Neuron (in vitro differentiated cells): ENCODE data around the gene CDKN2AIPNL.
"Not testable (repeated sequence)": the region's sequence is repeated elsewhere in the genome, so short reads cannot be mapped to it uniquely, and the experiment has no call there.

Experiments
- H2AFZ ChIP-seq: one replicate; pipeline ENCODE4 v1.6.1; 2013; ENCODE audit warnings: low read depth, mild to moderate bottlenecking, inconsistent platforms, low read length, moderate library complexity
- H3K27me3 ChIP-seq: one replicate; pipeline ENCODE4 v1.6.1; 2013; ENCODE audit warnings: low read length; ENCODE audit not compliant: insufficient read depth
- H3K36me3 ChIP-seq: one replicate; pipeline ENCODE4 v1.6.1; 2013; ENCODE audit warnings: low read length; ENCODE audit not compliant: insufficient read depth
- H3K4me1 ChIP-seq: one replicate; pipeline ENCODE4 v1.6.1; 2013; ENCODE audit warnings: low read length; ENCODE audit not compliant: insufficient read depth
- H3K4me3 ChIP-seq: 2 replicates; pipeline ENCODE4 v1.5.1; 2013; ENCODE audit warnings: mild to moderate bottlenecking, low read length, moderate library complexity
- H3K9me3 ChIP-seq: one replicate; pipeline ENCODE4 v1.6.1; 2013; ENCODE audit warnings: low read length

CDKN2AIPNL gene

GRCh38 chr5:134410822-134411221 is 859 bp downstream of the CDKN2AIPNL start:
- H3K27me3 ChIP-seq = no peaks in the 10 kb centered on the region
- no peaks in the 10 kb centered on the region for H3K9me3 ChIP-seq
- no peak overlapping the region for H2AFZ ChIP-seq
- peaks cover 12% of the 10 kb centered on the region for H3K4me1 ChIP-seq
- H3K4me3 ChIP-seq = peak overlapping the region; percentile 71
- peaks cover 17% of the 10 kb centered on the region for H3K36me3 ChIP-seq

- peaks cover 18% of the 10 kb centered on the region for H3K36me3 ChIP-seq
- peaks cover 12% of the 10 kb centered on the region for H3K4me1 ChIP-seq
- H3K27me3 ChIP-seq = no peaks in the 10 kb centered on the region
- H3K9me3 ChIP-seq = no peaks in the 10 kb centered on the region
- no peak overlapping the region for H3K4me3 ChIP-seq
- no peak overlapping the region for H2AFZ ChIP-seq
These were observed 2.4 kb downstream of the CDKN2AIPNL start for GRCh38 chr5:134409321-134409720.

- H3K4me3 ChIP-seq = no peak overlapping the region
- peaks cover 22% of the 10 kb centered on the region for H3K36me3 ChIP-seq
- H3K4me1 ChIP-seq = peaks cover 10% of the 10 kb centered on the region
- H2AFZ ChIP-seq = no peak overlapping the region
- no peaks in the 10 kb centered on the region for H3K9me3 ChIP-seq
- no peaks in the 10 kb centered on the region for H3K27me3 ChIP-seq
These were observed 5.3 kb downstream of the CDKN2AIPNL start for GRCh38 chr5:134406390-134406789.

- no peaks in the 10 kb centered on the region for H3K27me3 ChIP-seq
- no peaks in the 10 kb centered on the region for H3K9me3 ChIP-seq
- H3K4me1 ChIP-seq = no peaks in the 10 kb centered on the region
- no peak overlapping the region for H3K4me3 ChIP-seq
- peaks cover 24% of the 10 kb centered on the region for H3K36me3 ChIP-seq
- H2AFZ ChIP-seq = no peak overlapping the region
These were observed 7.7 kb downstream of the CDKN2AIPNL start for GRCh38 chr5:134403951-134404350.

GRCh38 chr5:134398609-134399155 is 13.0 kb downstream of the CDKN2AIPNL start:
- Histone ChIP-seq H3K4me1 (no peaks in the 10 kb centered on the region), H3K4me3 (no peak overlapping the region), H3K27me3 (no peaks in the 10 kb centered on the region), H2AFZ (no peak overlapping the region), H3K9me3 (no peaks in the 10 kb centered on the region), H3K36me3 (peaks cover 49% of the 10 kb centered on the region)

GRCh38 chr5:134397196-134397595 is 14.5 kb downstream of the CDKN2AIPNL start:
- Histone ChIP-seq H3K9me3 (no peaks in the 10 kb centered on the region), H3K4me3 (no peak overlapping the region), H3K4me1 (no peaks in the 10 kb centered on the region), H3K27me3 (no peaks in the 10 kb centered on the region), H2AFZ (no peak overlapping the region), H3K36me3 (peaks cover 64% of the 10 kb centered on the region)

- peaks cover 67% of the 10 kb centered on the region for H3K36me3 ChIP-seq
- no peak overlapping the region for H3K4me3 ChIP-seq
- no peaks in the 10 kb centered on the region for H3K27me3 ChIP-seq
These were observed 15.4 kb downstream of the CDKN2AIPNL start for GRCh38 chr5:134396274-134396673.

GRCh38 chr5:134394932-134395331 is 16.7 kb downstream of the CDKN2AIPNL start:
- Histone ChIP-seq H3K4me3 (no peak overlapping the region), H2AFZ (no peak overlapping the region), H3K9me3 (no peaks in the 10 kb centered on the region), H3K36me3 (peaks cover 80% of the 10 kb centered on the region), H3K27me3 (no peaks in the 10 kb centered on the region), H3K4me1 (no peaks in the 10 kb centered on the region)

More at GRCh38 chr5:134396274-134396673, 15.4 kb downstream of the CDKN2AIPNL start:
- Histone ChIP-seq H2AFZ (no peak overlapping the region), H3K4me1 (no peaks in the 10 kb centered on the region), H3K9me3 (no peaks in the 10 kb centered on the region)

GRCh38 chr5:134392301-134392700 is 19.4 kb downstream of the CDKN2AIPNL start:
- H3K36me3 ChIP-seq = peaks cover 87% of the 10 kb centered on the region
- no peaks in the 10 kb centered on the region for H3K9me3 ChIP-seq
- H3K4me1 ChIP-seq = no peaks in the 10 kb centered on the region
- H3K4me3 ChIP-seq = no peak overlapping the region
- H2AFZ ChIP-seq = no peak overlapping the region
- no peaks in the 10 kb centered on the region for H3K27me3 ChIP-seq

GRCh38 chr5:134387443-134387842 is 24.2 kb downstream of the CDKN2AIPNL start:
- H3K9me3 ChIP-seq = no peaks in the 10 kb centered on the region
- H3K27me3 ChIP-seq = no peaks in the 10 kb centered on the region
- H2AFZ ChIP-seq = no peak overlapping the region
- H3K4me1 ChIP-seq = no peaks in the 10 kb centered on the region
- H3K36me3 ChIP-seq = peaks cover 74% of the 10 kb centered on the region
- no peak overlapping the region for H3K4me3 ChIP-seq

GRCh38 chr5:134383980-134384697 is 27.5 kb downstream of the CDKN2AIPNL start:
- Histone ChIP-seq H3K4me3 (no peak overlapping the region), H2AFZ (no peak overlapping the region), H3K9me3 (no peaks in the 10 kb centered on the region), H3K4me1 (no peaks in the 10 kb centered on the region), H3K27me3 (no peaks in the 10 kb centered on the region), H3K36me3 (peaks cover 71% of the 10 kb centered on the region)

- H3K36me3 ChIP-seq = peaks cover 66% of the 10 kb centered on the region
- H3K27me3 ChIP-seq, H2AFZ ChIP-seq, H3K4me3 ChIP-seq, H3K9me3 ChIP-seq, H3K4me1 ChIP-seq: not testable (repeated sequence)
These were observed 29.5 kb downstream of the CDKN2AIPNL start for GRCh38 chr5:134382204-134382603.

GRCh38 chr5:134380346-134380745 is 31.3 kb downstream of the CDKN2AIPNL start:
- Histone ChIP-seq H3K9me3 (no peaks in the 10 kb centered on the region), H3K36me3 (peaks cover 67% of the 10 kb centered on the region), H3K4me1 (no peaks in the 10 kb centered on the region), H2AFZ (no peak overlapping the region), H3K27me3 (no peaks in the 10 kb centered on the region), H3K4me3 (no peak overlapping the region)

GRCh38 chr5:134374232-134374631 is 37.4 kb downstream of the CDKN2AIPNL start:
- no peaks in the 10 kb centered on the region for H3K9me3 ChIP-seq
- peaks cover 24% of the 10 kb centered on the region for H3K36me3 ChIP-seq
- H3K27me3 ChIP-seq = no peaks in the 10 kb centered on the region
- no peak overlapping the region for H3K4me3 ChIP-seq
- H3K4me1 ChIP-seq = peaks cover 16% of the 10 kb centered on the region
- H2AFZ ChIP-seq = no peak overlapping the region
